Measurements from ENCODE around the gene ATP7B.

Gene ATP7B

DNA sequence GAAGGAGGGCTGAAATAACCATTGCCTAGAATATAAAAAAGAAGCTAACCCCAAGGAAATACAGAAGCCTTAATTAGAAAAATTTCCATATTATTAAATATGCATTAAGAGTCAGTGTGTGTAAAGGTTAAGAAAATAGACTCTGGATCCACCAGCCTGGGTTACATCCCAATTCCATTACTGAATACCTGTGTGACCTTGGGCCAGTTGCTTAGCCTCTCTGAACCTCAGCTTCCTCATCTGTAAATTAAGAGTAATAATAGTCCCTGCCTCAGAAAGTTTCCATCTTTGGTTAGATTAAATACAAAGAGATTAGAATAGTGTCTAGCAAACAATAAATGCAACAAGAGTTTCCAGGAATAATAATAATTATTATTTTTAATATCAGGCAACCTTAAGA is 54.5 kb downstream of the ATP7B start:
- ChIA-PET CTCF (interaction anchor here (0.7 kb wide), 1 partner anchor 9 kb away, joined by 3 read pairs; no protein-coding TSS in a partner anchor), POLR2A (no interaction called here)
- TF ChIP-seq, protein P1, sequence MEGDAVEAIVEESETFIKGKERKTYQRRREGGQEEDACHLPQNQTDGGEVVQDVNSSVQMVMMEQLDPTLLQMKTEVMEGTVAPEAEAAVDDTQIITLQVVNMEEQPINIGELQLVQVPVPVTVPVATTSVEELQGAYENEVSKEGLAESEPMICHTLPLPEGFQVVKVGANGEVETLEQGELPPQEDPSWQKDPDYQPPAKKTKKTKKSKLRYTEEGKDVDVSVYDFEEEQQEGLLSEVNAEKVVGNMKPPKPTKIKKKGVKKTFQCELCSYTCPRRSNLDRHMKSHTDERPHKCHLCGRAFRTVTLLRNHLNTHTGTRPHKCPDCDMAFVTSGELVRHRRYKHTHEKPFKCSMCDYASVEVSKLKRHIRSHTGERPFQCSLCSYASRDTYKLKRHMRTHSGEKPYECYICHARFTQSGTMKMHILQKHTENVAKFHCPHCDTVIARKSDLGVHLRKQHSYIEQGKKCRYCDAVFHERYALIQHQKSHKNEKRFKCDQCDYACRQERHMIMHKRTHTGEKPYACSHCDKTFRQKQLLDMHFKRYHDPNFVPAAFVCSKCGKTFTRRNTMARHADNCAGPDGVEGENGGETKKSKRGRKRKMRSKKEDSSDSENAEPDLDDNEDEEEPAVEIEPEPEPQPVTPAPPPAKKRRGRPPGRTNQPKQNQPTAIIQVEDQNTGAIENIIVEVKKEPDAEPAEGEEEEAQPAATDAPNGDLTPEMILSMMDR (IDR thresholded peaks at IDR 0.05; ENCODE audit: control extremely low read depth, extremely low read depth, low read depth, missing control alignments): no peak
- no peak for DNase-seq (ENCODE audit: extremely low spot score)

DNA sequence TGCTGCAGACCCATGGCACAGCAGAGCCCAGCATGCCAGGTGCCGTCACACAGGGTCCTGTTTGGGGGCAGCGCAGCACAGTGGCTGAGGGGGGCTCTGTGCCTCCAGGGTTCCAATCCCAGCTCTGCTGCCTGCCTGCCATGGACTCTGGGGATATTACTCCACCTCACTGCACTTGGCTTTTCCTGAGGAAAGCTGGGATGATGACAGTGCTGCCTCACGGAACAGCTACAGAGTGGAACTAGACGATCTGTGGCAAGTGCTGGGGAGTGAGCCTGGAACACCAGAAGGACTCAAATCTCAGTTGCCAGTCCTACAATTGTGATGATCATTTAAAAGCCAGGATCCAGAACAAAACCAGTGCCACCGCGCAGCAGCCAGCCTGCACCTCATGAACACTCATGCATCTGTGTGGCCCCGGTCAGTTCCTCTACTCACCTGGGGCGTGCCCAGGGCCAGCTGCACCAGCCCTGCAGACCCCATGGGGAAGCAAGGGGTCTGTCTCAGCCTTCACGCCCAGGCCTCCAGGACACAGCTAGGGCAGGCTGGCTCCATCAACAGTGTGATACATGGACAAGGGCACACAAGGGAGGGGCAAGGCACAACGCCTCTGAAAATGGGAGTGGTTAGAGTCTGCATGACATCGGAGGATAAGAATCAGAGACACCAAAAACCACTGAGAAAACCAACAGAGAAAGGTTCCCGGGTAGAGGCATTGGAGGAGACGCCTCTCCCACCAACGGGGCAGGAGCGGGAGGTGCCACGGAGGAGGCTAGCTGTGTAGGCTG is 55.2 kb downstream of the ATP7B start:
- no peak for DNase-seq (ENCODE audit: extremely low spot score)
- CTCF ChIA-PET: no interaction called here

DNA sequence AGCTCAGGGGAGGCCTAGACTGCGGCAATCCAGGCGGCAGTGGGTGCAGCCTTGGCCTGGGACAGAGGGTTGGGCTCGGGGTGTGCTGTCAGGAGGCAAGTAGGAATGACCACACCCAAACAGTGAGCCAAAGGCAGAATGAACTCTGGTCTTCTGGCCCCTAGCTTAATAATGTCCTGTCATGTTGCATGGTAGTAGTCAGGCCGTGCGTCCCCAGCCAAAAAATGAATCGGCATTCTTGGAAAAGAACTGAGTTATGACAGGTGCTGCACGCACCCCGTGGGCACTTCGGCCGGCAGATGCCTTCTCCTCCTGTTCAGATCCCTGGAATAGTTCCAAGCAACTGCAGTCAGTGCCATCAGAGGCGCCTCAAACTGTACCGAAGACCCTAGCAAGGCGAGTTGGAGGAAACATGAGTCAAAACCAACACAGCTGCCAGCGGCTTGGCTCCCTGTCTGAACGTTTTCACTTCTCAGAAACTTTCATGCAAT is 55.9 kb downstream of the ATP7B start:
- CTCF ChIA-PET: no interaction called here
- DNase-seq (ENCODE audit: extremely low spot score): no peak
- POLR2A ChIA-PET: no interaction called here
- TF ChIP-seq, protein P1 (IDR thresholded peaks at IDR 0.05; ENCODE audit: control extremely low read depth, extremely low read depth, low read depth, missing control alignments): no peak

More for the DNA sequence above, 55.2 kb downstream of the ATP7B start:
- TF ChIP-seq, protein P1 (IDR thresholded peaks at IDR 0.05; ENCODE audit: control extremely low read depth, extremely low read depth, low read depth, missing control alignments): no peak
- POLR2A ChIA-PET: no interaction called here

DNA sequence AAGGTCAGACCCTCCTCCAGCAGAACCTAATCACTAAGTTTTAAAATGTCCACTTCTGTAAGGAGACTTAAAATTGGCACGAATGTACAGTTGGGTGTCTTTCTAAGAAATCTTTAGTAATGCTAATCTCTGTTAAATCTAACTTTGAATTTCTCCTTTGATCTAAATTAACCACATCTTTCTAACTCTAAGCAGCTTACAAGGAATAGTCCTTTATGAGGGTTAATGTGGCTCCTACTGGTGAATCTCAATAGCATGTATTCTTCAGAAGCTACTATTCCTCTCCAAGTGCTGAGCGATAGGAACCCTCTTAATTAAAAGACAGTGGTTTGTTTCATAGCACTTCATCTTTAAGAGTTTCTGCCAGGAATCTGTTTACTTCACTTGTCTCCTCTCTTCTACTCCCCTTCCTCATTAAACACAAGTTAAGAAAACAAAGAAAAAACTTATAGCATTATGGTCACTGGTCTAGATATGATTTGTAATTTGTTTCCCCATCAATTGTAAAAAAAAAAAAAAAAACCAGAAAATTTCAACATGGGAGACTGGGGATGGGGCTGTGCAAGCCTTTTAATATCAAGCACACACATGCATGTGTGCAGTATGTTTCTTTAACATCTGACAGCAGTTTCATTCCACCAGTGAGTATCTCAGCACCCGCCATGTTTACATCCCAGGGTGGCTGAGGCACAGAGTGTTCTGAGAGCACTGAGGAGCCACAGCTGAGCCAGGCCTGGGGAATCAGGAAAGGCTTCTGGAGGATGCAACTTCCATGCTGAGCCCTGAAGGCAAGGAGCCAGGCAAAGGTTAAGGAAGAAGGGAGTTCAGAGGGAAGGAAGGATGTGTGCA is 57.7 kb downstream of the ATP7B start:
- ChIA-PET POLR2A (no interaction called here), CTCF (no interaction called here)
- TF ChIP-seq, protein P1 (IDR thresholded peaks at IDR 0.05; ENCODE audit: control extremely low read depth, extremely low read depth, low read depth, missing control alignments): no peak
- DNase-seq (ENCODE audit: extremely low spot score): no peak

DNA sequence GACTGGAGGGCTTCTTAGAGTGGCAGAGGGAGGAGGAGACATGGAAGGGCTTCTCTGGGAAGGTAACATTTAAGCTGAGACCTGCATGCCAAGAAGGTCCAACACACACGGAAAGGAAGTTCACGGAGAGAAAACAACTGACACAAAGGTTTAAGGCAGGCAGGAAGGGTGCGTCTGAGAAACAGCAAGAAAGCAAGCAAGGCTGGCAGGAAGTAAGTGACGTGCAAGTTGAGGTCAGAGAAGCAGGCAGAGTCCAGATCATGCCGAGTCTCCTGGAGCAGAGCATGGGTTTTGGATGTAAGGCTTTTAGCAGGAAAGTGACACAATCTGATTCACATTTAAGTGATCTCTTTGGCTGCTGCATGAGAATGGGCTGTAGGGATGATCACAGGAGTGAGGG is 60.5 kb downstream of the ATP7B start:
- DNase-seq (ENCODE audit: extremely low spot score): no peak
- CTCF ChIA-PET: interaction anchor here (1.5 kb wide), 1 partner anchor 177 kb away, joined by 4 read pairs; no protein-coding TSS in a partner anchor
- POLR2A ChIA-PET: no interaction called here
- TF ChIP-seq, protein P1 (IDR thresholded peaks at IDR 0.05; ENCODE audit: control extremely low read depth, extremely low read depth, low read depth, missing control alignments): no peak

DNA sequence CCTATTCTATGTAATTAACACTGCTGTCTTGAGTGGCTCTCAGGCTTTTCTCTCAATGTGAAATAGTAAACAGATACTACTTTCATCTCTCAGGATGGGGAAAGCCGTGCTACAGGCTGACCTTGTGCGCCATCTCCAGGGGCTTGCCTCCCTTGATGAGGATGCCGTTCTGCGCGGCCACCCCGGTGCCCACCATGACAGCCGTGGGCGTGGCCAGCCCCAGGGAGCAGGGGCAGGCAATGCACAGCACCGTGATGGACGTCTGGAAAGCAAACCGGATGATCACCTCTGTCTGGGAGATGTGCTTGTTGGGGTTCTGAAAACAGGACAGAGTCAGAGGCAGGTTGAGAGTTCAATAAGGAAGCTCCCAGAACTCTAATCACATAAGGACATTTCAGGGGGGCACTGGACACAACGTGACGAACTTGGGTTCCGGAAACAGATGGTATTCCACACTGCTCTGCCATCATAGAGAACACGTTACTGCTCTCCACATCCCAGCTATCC is 65.0 kb downstream of the ATP7B start:
- ChIA-PET CTCF (interaction anchor here (0.7 to 1.6 kb wide), 4 partner anchors 11 to 133 kb away, joined by 3 to 5 read pairs (median 4); no protein-coding TSS in a partner anchor), POLR2A (no interaction called here)
- DNase-seq (ENCODE audit: extremely low spot score): no peak
- TF ChIP-seq, protein P1 (IDR thresholded peaks at IDR 0.05; ENCODE audit: control extremely low read depth, extremely low read depth, low read depth, missing control alignments): no peak
